Measurements from ENCODE around the gene ALOX15. TPM values are rescaled to one million over a fixed set of nuclear protein-coding genes. Genes with fewer than 3 reads are reported as not detected.

Gene ALOX15
- total and polyA plus RNA-seq, 8 donors = 0.15 to 4.8 (median 3.4) TPM

GRCh38 chr17:4616476-4616875 is 25.0 kb downstream of the ALOX15 start:
- Histone ChIP-seq H3K27me3 (no peaks in the 10 kb centered on the region), H3K9me3 (no peaks in the 10 kb centered on the region), H3K36me3 (no peaks in the 10 kb centered on the region), H3K4me3 (no peak overlapping the region), H3K4me1 (no peaks in the 10 kb centered on the region), H3K27ac (no peak overlapping the region)
- ATAC-seq (peak; percentile 93), DNase-seq (peak in 1 of 4 donors; percentile 53)
- intact Hi-C loops (cut with DNase I) = no loop called here
- TF ChIP-seq CTCF (IDR thresholded peaks at IDR 0.05) = no peak

GRCh38 chr17:4610656-4611055 is 30.8 kb downstream of the ALOX15 start:
- no peak for TF ChIP-seq CTCF (IDR thresholded peaks at IDR 0.05)
- Histone ChIP-seq H3K9me3 (no peaks in the 10 kb centered on the region), H3K27me3 (no peaks in the 10 kb centered on the region), H3K36me3 (no peaks in the 10 kb centered on the region), H3K27ac (peak overlapping the region in 1 of 2 donors; percentile 8), H3K4me3 (no peak overlapping the region), H3K4me1 (peaks cover 8 to 20% of the 10 kb centered on the region in 2 donors)
- DNase-seq = no peak
- peak; percentile 40 for ATAC-seq
- intact Hi-C loops (cut with DNase I) = no loop called here

GRCh38 chr17:4610162-4610561 is 31.3 kb downstream of the ALOX15 start:
- no peak for DNase-seq
- H3K4me3 ChIP-seq = no peak overlapping the region
- H3K36me3 ChIP-seq = no peaks in the 10 kb centered on the region
- peak overlapping the region in 1 of 2 donors; percentile 8 for H3K27ac ChIP-seq
- H3K9me3 ChIP-seq = no peaks in the 10 kb centered on the region
- H3K4me1 ChIP-seq = peaks cover 8 to 20% of the 10 kb centered on the region in 2 donors
- ATAC-seq = peak; percentile 61
- TF ChIP-seq CTCF (IDR thresholded peaks at IDR 0.05) = no peak
- H3K27me3 ChIP-seq = no peaks in the 10 kb centered on the region
- intact Hi-C loops (cut with DNase I) = no loop called here

- TF ChIP-seq CTCF (IDR thresholded peaks at IDR 0.05) = no peak
- Histone ChIP-seq H3K27ac (no peak overlapping the region), H3K4me3 (no peak overlapping the region), H3K4me1 (peaks cover 8 to 20% of the 10 kb centered on the region in 2 donors), H3K36me3 (no peaks in the 10 kb centered on the region), H3K27me3 (no peaks in the 10 kb centered on the region), H3K9me3 (no peaks in the 10 kb centered on the region)
- no peak for DNase-seq
- intact Hi-C loops (cut with DNase I) = no loop called here
- ATAC-seq = no peak
Measured at GRCh38 chr17:4609761-4610160, 31.7 kb downstream of the ALOX15 start.

- Histone ChIP-seq H3K27me3 (no peaks in the 10 kb centered on the region), H3K4me1 (peaks cover 8 to 20% of the 10 kb centered on the region in 2 donors), H3K27ac (peak overlapping the region; percentile 49 to 55), H3K36me3 (no peaks in the 10 kb centered on the region), H3K4me3 (no peak overlapping the region), H3K9me3 (no peaks in the 10 kb centered on the region)
- DNase-seq (peak in 3 of 4 donors; percentile 69 to 83 (median 83)), ATAC-seq (peak; percentile 57)
- intact Hi-C loops (cut with DNase I) = no loop called here
- TF ChIP-seq CTCF (IDR thresholded peaks at IDR 0.05) = no peak
Measured at GRCh38 chr17:4607773-4608187, 33.7 kb downstream of the ALOX15 start.
